Omental fat pad (tissue), 4 donors: ENCODE measurements around the gene GADD45B. TPM values are rescaled to one million over a fixed set of nuclear protein-coding genes. Genes with fewer than 3 reads are reported as not detected.

ENCODE experiments used
- ATAC-seq: fragments of 150-250 bp; one replicate; pipeline ENCODE4 v1.9.1; 2016; ENCODE audit warnings: mild to moderate bottlenecking, moderate library complexity; ENCODE audit not compliant: low FRiP score
- DNase-seq: peaks from one replicate; pipeline ENCODE4 v3.0.0-alpha.2; 2019; ENCODE audit warnings: low spot score
- CTCF ChIP-seq, 3 donors: fragments of 450-650 bp; IDR thresholded peaks; one replicate each; pipeline ENCODE4 v1.5.1; 2016 to 2017; ENCODE audit warnings: antibody characterized with exemption in 3 of 3, mild to moderate bottlenecking in 3 of 3, moderate library complexity in 2 of 3
- total RNA-seq, 4 donors: library from RNA; depleted of rRNA; stranded (reverse); fragments of >200 nt; gene quantifications; one replicate each; pipeline ENCODE4 v1.1.0, GENCODE V29; 2016

GADD45B gene
- total RNA-seq, 4 donors from 2014 or later, result 120 to 726 (median 425) TPM

- no peak for TF ChIP-seq CTCF (IDR thresholded peaks at IDR 0.05)
- no peak for ATAC-seq
- no peak for DNase-seq
Observed at GRCh38 chr19:2436384-2436783, 39.5 kb upstream of the GADD45B start.

DNA sequence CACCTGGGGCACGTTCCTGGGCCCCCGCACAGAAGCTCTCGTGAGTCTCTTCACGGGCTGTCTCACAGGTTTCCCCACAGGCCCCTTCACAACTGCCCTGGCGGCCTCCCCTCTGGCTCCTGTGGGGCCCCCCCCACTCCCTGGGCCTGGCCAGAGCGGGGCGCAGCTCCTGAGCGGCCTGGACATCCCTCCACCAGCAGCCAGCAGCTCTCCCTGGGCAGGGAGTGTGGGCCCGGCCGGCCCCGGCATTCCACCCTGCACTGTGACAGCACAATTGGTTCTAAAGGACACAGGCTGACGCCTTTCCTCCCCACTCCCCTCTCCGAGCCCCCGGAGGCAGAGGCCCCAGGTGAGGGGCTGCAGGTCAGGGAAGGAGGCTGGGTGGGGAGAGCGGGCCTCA lies 39.0 kb upstream of the GADD45B start:
- DNase-seq, result no peak
- TF ChIP-seq CTCF (IDR thresholded peaks at IDR 0.05), result no peak
- ATAC-seq, result no peak

DNA sequence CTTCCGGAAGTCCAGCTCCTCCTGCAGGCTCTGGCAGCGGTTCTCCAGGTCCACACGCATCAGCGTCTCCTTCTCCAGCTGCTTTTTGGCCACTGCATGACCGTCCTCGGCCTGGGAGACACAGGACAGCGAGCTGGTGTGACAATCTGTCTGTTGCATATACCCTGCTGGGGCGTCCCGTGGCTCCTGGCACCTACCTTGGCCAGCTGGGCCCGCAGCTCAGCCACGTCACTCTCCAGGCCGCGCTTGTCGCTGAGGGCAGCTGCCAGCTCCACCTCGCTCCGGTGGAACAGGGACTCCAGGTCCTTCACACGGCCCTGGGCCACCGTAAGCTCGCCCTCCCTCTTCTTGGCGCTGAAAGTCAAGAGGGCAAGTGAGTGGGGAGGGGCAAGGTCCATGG lies 37.7 kb upstream of the GADD45B start:
- ATAC-seq, result no peak
- DNase-seq, result no peak
- TF ChIP-seq CTCF (IDR thresholded peaks at IDR 0.05), result no peak

DNA sequence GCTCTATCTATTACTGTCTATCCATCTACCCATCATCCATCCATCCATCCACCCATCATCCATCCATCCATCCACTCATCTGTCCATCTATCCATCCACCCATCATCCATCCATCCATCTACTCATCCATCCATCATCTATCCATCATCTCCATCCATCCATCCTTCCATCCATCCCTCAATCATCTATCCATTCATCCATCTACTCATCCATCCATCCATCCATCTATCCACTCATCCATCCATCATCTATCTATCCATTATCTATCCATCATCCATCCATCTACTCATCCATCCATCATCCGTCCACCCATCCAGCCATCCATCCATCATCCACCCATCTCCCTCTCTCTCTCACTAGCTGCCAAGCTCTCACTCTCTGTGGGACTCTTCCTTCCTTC lies 35.4 kb upstream of the GADD45B start:
- DNase-seq, result no peak
- no peak for ATAC-seq
- no peak for TF ChIP-seq CTCF (IDR thresholded peaks at IDR 0.05)

DNA sequence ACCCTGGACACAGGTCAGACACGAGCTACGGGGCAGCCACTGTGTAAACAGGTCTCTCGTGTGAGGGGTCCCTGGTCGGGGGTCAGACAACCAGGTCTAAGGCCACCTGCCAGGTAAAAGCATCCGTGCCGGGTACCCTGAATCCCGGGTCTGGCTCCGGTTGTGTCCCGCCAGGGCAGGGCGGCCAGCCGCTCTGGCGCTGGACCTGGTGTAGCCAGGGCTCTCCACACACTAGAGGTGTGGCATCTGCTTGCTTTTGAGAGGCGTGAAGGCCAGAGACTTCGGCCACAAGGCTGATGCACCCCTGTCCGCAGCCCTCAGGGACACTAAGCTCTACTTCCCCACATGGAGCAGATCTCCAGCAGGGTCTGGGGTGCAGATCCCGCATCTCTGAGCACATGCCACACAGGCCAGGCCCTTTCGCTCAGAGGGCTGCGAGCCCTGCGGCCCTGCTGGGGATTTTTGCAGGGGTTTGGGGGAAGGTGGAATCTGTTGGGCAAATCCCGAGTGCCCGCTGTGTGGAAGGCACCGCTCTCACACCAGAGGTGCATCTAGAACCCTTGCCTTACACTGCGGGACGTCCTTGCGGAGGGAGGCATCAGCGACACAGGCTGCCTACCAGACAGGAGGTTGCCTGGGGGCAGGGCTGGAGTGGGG lies 34.7 kb upstream of the GADD45B start:
- ATAC-seq (no peak), DNase-seq (no peak)
- no peak for TF ChIP-seq CTCF (IDR thresholded peaks at IDR 0.05)

GRCh38 chr19:2443116-2443784 lies 32.7 kb upstream of the GADD45B start:
- DNase-seq (no peak), ATAC-seq (no peak)
- TF ChIP-seq CTCF (IDR thresholded peaks at IDR 0.05), result no peak

GRCh38 chr19:2443785-2444182 lies 32.1 kb upstream of the GADD45B start:
- TF ChIP-seq CTCF (IDR thresholded peaks at IDR 0.05), result no peak
- ATAC-seq, result no peak
- no peak for DNase-seq
